DMS153 (cell line): ENCODE results near the gene TRAK1.

Experiments used
- DNase-seq: peaks from one replicate; lab custom pipeline; 2025; lab: John Stamatoyannopoulos, UW

The TRAK1 gene

DNA sequence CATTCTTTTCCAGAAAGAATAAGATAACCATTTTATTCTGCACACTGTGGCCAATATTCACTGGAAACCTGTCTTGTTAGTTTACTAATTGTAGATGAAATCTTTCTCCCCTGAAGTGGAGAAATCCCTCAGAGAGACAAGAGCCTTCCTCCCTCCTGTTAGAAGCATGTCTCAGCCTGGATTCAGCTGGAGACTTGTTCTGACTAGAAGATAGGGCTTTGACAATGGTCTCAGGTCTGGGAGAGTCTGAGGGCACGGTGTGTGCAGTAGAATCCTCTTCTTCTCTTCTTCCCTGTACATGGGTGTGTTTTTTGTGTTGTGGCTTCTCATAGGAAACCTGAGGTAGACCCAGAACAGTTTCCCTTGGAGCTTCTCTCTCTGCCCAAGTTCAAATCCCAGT is 154.9 kb downstream of the TRAK1 start:
- DNase-seq: no peak

DNA sequence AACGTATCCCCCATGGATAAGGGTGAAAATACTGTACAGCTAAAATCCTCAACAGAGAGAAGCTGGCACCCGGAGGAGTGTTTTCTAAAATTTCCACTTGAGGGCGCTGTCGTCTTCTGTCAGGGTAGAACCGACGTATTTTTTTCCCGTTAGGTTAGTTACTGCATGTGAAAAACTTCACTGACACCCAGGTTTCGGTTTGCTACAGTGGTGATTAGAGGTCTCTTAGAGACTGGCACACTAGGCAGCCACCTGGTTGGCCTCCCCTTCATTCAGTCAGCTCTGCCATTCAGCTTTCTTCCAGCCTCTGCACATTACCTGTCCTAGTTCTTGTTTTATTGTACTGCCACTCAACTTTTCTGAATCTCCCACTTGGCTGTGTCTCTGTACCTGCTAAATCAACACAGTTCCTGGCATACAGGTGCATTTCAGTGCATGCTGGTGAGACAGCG is 156.4 kb downstream of the TRAK1 start:
- DNase-seq: no peak

- no peak for DNase-seq
Measured at GRCh38 chr3:42250761-42251160, 159.6 kb downstream of the TRAK1 start.

DNA sequence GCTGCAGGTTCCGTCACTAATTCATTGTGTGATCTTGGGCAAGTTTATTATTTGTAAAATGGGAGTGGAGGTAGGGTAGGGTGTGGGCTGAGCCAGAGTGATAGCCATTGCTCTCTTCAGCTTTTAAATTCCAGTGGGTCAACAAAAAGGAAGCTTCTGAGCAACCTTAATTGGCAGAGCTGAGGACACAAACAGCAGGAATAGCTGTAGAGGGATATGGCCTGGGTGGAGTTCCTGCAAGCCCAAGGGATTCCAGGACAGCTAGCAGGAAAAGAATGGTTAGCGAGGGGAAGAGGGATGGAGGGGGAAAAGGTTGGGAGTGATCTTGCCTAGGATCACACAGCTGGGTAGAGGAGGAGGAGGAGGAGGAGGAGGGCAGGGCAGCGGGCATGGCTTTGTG is 163.4 kb downstream of the TRAK1 start:
- no peak for DNase-seq

DNA sequence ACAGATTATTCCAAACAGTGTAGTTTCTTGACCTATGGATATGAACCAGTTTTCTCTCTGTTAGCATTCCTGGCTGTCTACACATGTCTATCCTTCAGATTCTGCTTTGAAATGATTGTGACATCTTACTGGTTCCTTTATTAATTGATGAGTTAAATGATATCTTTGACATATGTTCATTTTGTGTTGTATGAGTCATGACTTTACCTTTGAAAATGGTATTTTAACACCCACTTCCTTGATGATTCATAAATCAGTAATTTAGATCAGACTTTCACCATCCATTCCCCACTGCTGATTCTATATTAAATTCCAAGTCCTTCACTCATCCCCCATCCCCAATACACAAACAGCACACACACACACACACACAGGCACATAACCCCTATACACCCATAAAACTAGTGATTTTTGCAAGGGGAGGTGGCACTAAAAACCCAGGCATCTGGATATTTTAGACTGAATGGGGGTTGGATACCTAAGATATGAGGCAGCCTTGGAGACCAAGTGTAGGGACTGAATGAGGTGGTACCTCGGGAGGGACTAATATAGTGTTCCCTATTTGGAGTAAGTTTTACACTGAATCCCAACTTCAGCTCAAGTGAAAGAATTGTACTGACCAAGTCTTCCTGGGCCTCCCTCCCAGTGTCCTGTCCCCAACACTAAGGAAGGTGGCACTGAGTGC is 165.1 kb downstream of the TRAK1 start:
- DNase-seq: no peak

DNA sequence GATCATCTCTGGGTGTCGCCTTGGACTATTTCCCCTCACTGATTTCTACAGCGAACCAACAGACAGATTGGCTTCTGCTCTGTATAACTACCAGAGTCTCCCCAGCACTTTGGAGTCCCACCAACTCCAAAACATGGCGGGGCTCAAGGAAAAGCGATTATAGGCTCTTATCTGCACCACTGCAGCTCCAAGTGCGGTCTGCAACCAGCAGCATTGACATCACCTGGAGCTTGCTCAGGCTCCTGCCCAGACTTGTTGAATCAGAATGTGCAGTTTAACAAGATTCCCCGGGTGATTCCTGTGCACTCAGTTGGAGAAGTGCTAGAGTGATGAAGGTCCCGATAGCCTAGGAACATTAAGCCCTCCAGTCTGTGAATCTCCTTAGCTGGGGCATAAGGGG is 165.8 kb downstream of the TRAK1 start:
- no peak for DNase-seq

GRCh38 chr3:42262525-42262924 is 171.4 kb downstream of the TRAK1 start:
- DNase-seq: no peak

GRCh38 chr3:42263354-42264346 is 172.5 kb downstream of the TRAK1 start:
- DNase-seq: no peak

GRCh38 chr3:42264399-42265058 is 173.4 kb downstream of the TRAK1 start:
- no peak for DNase-seq

- no peak for DNase-seq
Measured at GRCh38 chr3:42265059-42265991, 174.2 kb downstream of the TRAK1 start.

DNA sequence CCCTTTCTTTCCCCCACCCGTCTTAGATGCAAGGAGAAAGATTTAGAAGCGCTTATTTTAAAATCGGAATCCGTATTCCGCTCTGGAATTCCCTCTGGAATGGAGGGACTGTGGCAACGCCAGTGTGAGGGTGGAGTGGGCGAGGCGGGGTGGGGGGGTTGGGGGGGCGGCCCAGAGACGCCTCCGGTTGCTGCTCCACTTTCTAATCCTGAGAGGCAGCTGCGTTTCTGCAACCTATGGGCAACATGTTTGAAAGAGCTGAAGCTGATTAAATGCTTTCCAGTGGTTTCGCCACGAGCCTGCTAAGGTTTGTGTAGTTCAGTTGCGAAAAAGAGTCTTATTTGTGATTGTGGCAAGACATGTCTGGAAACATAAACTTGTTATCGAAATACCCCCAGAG is 174.9 kb downstream of the TRAK1 start, which contains the start of gene CCK:
CCK (minus strand) TSS at position 101 of the 400 bp plus-strand sequence. CDS start 2,555 bp downstream, outside the sequence.
- no peak for DNase-seq

DNA sequence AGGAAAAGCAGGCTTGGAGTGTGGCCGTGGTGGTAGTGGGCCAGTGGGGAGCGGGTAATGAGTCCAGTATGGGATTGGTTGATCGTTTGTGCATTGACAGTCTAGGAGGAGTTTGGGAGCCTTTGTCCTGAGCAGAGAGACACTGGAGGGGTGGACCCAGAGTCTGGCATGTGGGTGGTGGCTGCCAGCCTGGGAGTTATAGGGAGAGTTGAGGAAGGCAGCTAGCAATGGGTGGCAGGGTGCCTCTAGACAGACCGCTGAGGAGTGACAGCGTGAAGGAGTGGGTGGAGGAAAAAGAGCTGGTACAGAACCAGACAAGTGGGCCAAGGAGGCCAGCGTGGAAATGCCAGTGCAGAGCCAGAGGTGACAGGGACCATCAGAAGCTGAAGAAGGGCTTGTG is 176.7 kb downstream of the TRAK1 start:
- no peak for DNase-seq

GRCh38 chr3:42269647-42270046 is 178.5 kb downstream of the TRAK1 start:
- DNase-seq: no peak

- peak; percentile 62 for DNase-seq
Measured at GRCh38 chr3:42270561-42270960, 179.4 kb downstream of the TRAK1 start.

DNA sequence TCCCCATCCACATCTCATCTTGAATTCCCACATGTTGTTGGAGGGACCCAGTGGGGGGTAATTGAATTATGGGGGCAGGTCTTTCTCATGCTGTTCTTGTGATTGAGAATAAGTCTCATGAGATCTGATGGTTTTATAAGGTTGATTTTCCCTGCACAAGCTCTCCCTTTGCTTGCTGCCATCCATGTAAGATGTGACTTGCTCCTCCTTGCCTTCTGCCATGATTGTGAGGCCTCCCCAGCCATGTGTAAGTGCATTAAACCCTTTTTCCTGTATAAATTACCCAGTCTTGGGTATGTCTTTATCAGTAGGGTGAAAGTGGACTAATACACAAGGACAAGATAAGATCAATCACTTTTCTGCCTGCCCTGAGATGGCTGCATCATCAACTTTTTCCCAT is 180.6 kb downstream of the TRAK1 start:
- no peak for DNase-seq

GRCh38 chr3:42273361-42273760 is 182.2 kb downstream of the TRAK1 start:
- no peak for DNase-seq

DNA sequence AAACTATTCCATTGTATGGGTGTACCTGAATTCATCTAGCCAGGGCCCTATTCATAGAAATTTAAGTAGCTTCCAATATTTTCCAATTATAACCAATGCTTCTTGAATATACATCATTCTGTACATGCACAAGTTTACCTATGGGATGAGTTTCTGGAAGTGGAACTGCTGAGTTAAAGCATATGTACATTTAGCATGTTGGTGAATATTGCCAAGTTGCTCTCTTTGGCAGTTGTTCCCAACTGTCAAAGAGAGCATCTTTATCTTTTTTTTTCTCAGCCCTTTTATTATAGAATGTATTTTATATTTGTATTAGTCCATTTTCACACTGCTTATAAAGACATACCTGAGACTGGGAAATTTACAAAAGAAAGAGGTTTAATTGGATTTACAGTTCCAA is 183.1 kb downstream of the TRAK1 start:
- DNase-seq: no peak

- DNase-seq: no peak
Measured at GRCh38 chr3:42275217-42275616, 184.1 kb downstream of the TRAK1 start.
